GM12878 (cell line): ENCODE data around the gene TSTD2. TPM values are rescaled to one million over a fixed set of nuclear protein-coding genes. Genes with fewer than 3 reads are reported as not detected.
A peak's percentile ranks its signal among the peaks of the same experiment; 100 is the strongest.

Experiments used
- BHLHE40 ChIP-seq, 2 experiments: fragments of 450-650 bp in 1 of 2; IDR thresholded peaks; 2 replicates each; pipeline ENCODE4 v1.6.1; 2011 to 2017; ENCODE audit warnings: low read depth in 2 of 2, borderline replicate concordance in 1 of 2, improper control_type of control experiment in 1 of 2, low read length in 1 of 2, mild to moderate bottlenecking in 1 of 2
- CBFB ChIP-seq: IDR thresholded peaks from 2 replicates; pipeline ENCODE4 v1.6.1; 2016; ENCODE audit warnings: antibody characterized with exemption, low read depth
- CEBPB ChIP-seq, 2 experiments: fragments of 150-350 bp in 1 of 2; IDR thresholded peaks; 2 replicates each; pipeline ENCODE4 v1.6.1; 2012 to 2014; ENCODE audit warnings: low read depth in 2 of 2, low read length in 2 of 2, borderline replicate concordance in 1 of 2, inconsistent platforms in 1 of 2
- CREB1 ChIP-seq: IDR thresholded peaks from 2 replicates; pipeline ENCODE4 v1.6.1; 2012; ENCODE audit warnings: low read depth, mild to moderate bottlenecking, inconsistent platforms
- CUX1 ChIP-seq: IDR thresholded peaks from 2 replicates; pipeline ENCODE4 v1.6.1; 2012; ENCODE audit warnings: improper control_type of control experiment, low read depth, low read length; ENCODE audit not compliant: insufficient replicate concordance
- HDAC6 ChIP-seq: fragments of 200-600 bp; sonication (generic); IDR thresholded peaks from one replicate; pipeline ENCODE4 v1.8.0; 2017; ENCODE audit warnings: antibody characterized with exemption; ENCODE audit not compliant: unreplicated experiment
- IRF4 ChIP-seq: IDR thresholded peaks from 2 replicates; pipeline ENCODE4 v1.6.1; 2011; ENCODE audit warnings: low read depth, low read length
- JUNB ChIP-seq: IDR thresholded peaks from 2 replicates; pipeline ENCODE4 v1.6.1; 2016; ENCODE audit warnings: antibody characterized with exemption, mild to moderate bottlenecking
- JUND ChIP-seq: IDR thresholded peaks from 2 replicates; pipeline ENCODE4 v1.6.1; 2012; ENCODE audit warnings: low read depth, mild to moderate bottlenecking, low read length, improper control_type of control experiment, moderate library complexity
- MEF2A ChIP-seq: IDR thresholded peaks from 2 replicates; pipeline ENCODE4 v1.6.1; 2011; ENCODE audit warnings: low read depth, mild to moderate bottlenecking, low read length, moderate library complexity; ENCODE audit not compliant: insufficient read depth
- PRDM15 ChIP-seq: fragments of 450-650 bp; formaldehyde crosslinking; IDR thresholded peaks from 2 replicates; pipeline ENCODE4 v1.4.0; 2020; ENCODE audit warnings: mild to moderate bottlenecking, moderate library complexity
- SIN3A ChIP-seq: IDR thresholded peaks from 2 replicates; pipeline ENCODE4 v1.6.1; 2012; ENCODE audit warnings: low read depth, low read length, improper control_type of control experiment
- SMAD1 ChIP-seq: fragments of 450-650 bp; IDR thresholded peaks from 2 replicates; pipeline ENCODE4 v1.6.1; 2018; ENCODE audit warnings: mild to moderate bottlenecking, low read depth; ENCODE audit not compliant: partially characterized antibody
- SMAD5 ChIP-seq: IDR thresholded peaks from 2 replicates; pipeline ENCODE4 v1.6.1; 2016; ENCODE audit warnings: antibody characterized with exemption, low read depth
- ZNF274 ChIP-seq: IDR thresholded peaks from one replicate; pipeline ENCODE4 v1.8.0; 2011; ENCODE audit not compliant: insufficient read length, insufficient read depth
- ZNF622 ChIP-seq: fragments of 450-650 bp; IDR thresholded peaks from 2 replicates; pipeline ENCODE4 v1.6.1; 2017; ENCODE audit warnings: mild to moderate bottlenecking, inconsistent platforms
- ZNF687 ChIP-seq: fragments of 450-650 bp; IDR thresholded peaks from 2 replicates; pipeline ENCODE4 v1.6.1; 2017; ENCODE audit warnings: mild to moderate bottlenecking, moderate library complexity
- polyA plus RNA-seq, 11 experiments: library from polyadenylated mRNA; depleted of rRNA in 4 of 11; unstranded in 6 of 11; stranded (reverse) in 5 of 11; fragments of >200 nt; fragmentation: Nextera tagmentation in 4 of 11; fragmentation: Illumina TruSeq in 1 of 11; extraction: Ambion mirVana in 4 of 11; extraction: Trizol in 1 of 11; gene quantifications; 1 replicate in 1 of 11; 2 replicates in 10 of 11; pipeline versions ENCODE4 v1.2.1 to v1.2.3, GENCODE V29; 2011 to 2016; ENCODE audit warnings: inconsistent platforms in 2 of 11, missing spikeins in 2 of 11, low read depth in 1 of 11
- total RNA-seq, 4 experiments: library from RNA; depleted of rRNA in 3 of 4; stranded (reverse); fragments of >200 nt in 3 of 4; fragmentation: Illumina TruSeq in 1 of 4; extraction: Trizol in 1 of 4; gene quantifications; 2 replicates each; pipeline versions ENCODE4 v1.2.1 to v1.2.3, GENCODE V29; 2013 to 2021

Gene TSTD2
- total and polyA plus RNA-seq, 10 of the 15 experiments (the other 5 are each of a cell fraction or from before 2014, with no cell fraction given): 5.0 to 30.6 (median 14.1) TPM

GRCh38 chr9:97632248-97632984, 752 bp downstream of the TSTD2 start (continued):
- TF ChIP-seq JUND: 0 out of 2 replicates have a peak, but pooled peaks have one; percentile 75
- TF ChIP-seq IRF4: no peak
- no peak for TF ChIP-seq ZNF274
- TF ChIP-seq HDAC6: no peak
- 0 out of 2 replicates have a peak, but pooled peaks have one; percentile 42 for TF ChIP-seq PRDM15 (CRISPR knock-in tag)
- TF ChIP-seq CUX1: no peak
- TF ChIP-seq CEBPB (IDR thresholded peaks at IDR 0.05; ENCODE audit: borderline replicate concordance in 1 of 2, low read depth in 2 of 2, low read length in 2 of 2): no peak
- TF ChIP-seq SIN3A: no peak
- TF ChIP-seq CREB1: no peak
- TF ChIP-seq BHLHE40 (IDR thresholded peaks at IDR 0.05; ENCODE audit: borderline replicate concordance in 1 of 2, low read depth in 2 of 2, low read length in 1 of 2): no peak
- TF ChIP-seq ZNF622: no peak
- TF ChIP-seq ZNF687: no peak
- 0 out of 2 replicates have a peak, but pooled peaks have one; percentile 32 for TF ChIP-seq MEF2A
- no peak; the same call in 1 of the 2 replicates for TF ChIP-seq CBFB
- TF ChIP-seq SMAD5: no peak
- peak; percentile 25 for TF ChIP-seq SMAD1
- TF ChIP-seq JUNB: no peak
